HCT116 (cell line): ENCODE data around the gene APOA5. TPM values are rescaled to one million over a fixed set of nuclear protein-coding genes. Genes with fewer than 3 reads are reported as not detected.

Source experiments
- ATAC-seq: fragments of 200-7000 bp; cut with Tn5 transposase; 2 replicates; pipeline ENCODE4 v1.9.1; 2020; ENCODE audit warnings: mild to moderate bottlenecking, moderate library complexity
- BruUV-seq: library from RNA; stranded (reverse); fragments of 400-500 nt; replicated peaks from 2 replicates; lab custom pipeline; 2021; lab: Mats Ljungman, UMichigan
- CTCF ChIA-PET: fragments of 300-600 bp; sonication (Branson Sonifier 250); formaldehyde crosslinking; loops from one replicate; lab custom pipeline; 2021; ENCODE audit warnings: antibody characterized with exemption; lab: Charles Lee
- POLR2A ChIA-PET: fragments of 300-600, 350-600 bp; sonication (Branson Sonifier 250); formaldehyde crosslinking; loops from one replicate; lab custom pipeline; 2021; ENCODE audit warnings: antibody characterized with exemption; lab: Charles Lee
- RAD21 ChIA-PET, 2 experiments: fragments of 300-600 bp; sonication (Branson Sonifier 250); formaldehyde crosslinking; loops; one replicate each; lab custom pipeline; 2023; ENCODE audit warnings: low total read pairs in 2 of 2; ENCODE audit not compliant: uncharacterized antibody in 2 of 2, unreplicated experiment in 2 of 2, low non-redundant PET in 1 of 2; lab: Charles Lee
- DNase-seq: peaks from one replicate; pipeline ENCODE4 v3.0.0-alpha.2; 2010; ENCODE audit warnings: low read depth, low spot score
- H2AFZ ChIP-seq: fragments of 200-600 bp; shearing (Covaris generic), sonication (generic); 2 replicates; pipeline ENCODE4 v1.6.1; 2017; ENCODE audit warnings: low read depth, mixed run types, mixed read lengths, antibody characterized with exemption, low read length; ENCODE audit not compliant: poor library complexity, severe bottlenecking
- H3K27ac ChIP-seq: 2 replicates; pipeline ENCODE4 v1.5.1; 2012; ENCODE audit warnings: low read depth, low read length
- H3K27me3 ChIP-seq: fragments of 200-600 bp; sonication (generic); 2 replicates; pipeline ENCODE4 v1.6.1; 2016; ENCODE audit warnings: mixed run types, low read length, mixed read lengths; ENCODE audit not compliant: insufficient read depth
- H3K36me3 ChIP-seq, 2 experiments: fragments of 200-500 bp in 1 of 2; fragments of 200-600 bp in 1 of 2; sonication (Bioruptor generic) in 1 of 2; sonication (generic) in 1 of 2; 2 replicates each; pipeline versions ENCODE4 v1.5.1 to v1.6.1; 2014 to 2016; ENCODE audit warnings: low read length in 2 of 2, inconsistent platforms in 1 of 2, mixed read lengths in 1 of 2, mixed run types in 1 of 2; ENCODE audit not compliant: insufficient read depth in 2 of 2, control insufficient read depth in 1 of 2
- H3K4me1 ChIP-seq, 2 experiments: fragments of 200-600 bp in 1 of 2; sonication (generic) in 1 of 2; 2 replicates each; pipeline versions ENCODE4 v1.5.1 to v1.6.1; 2012 to 2017; ENCODE audit warnings: low read length in 2 of 2, inconsistent platforms in 1 of 2, mild to moderate bottlenecking in 1 of 2, mixed read lengths in 1 of 2, mixed run types in 1 of 2, moderate library complexity in 1 of 2; ENCODE audit not compliant: insufficient read depth in 2 of 2, control insufficient read depth in 1 of 2
- H3K4me2 ChIP-seq: fragments of 200-600 bp; sonication (generic); 2 replicates; pipeline ENCODE4 v1.6.1; 2017; ENCODE audit warnings: mixed run types, low read length, mixed read lengths
- H3K4me3 ChIP-seq, 2 experiments: fragments of 200-600 bp in 1 of 2; sonication (generic) in 1 of 2; replicated peaks in 1 of 2; 2 replicates each; pipeline ENCODE4 v1.5.1; 2011 to 2016; ENCODE audit warnings: low read length in 2 of 2, control low read depth in 1 of 2, low read depth in 1 of 2, mild to moderate bottlenecking in 1 of 2, mixed read lengths in 1 of 2, mixed run types in 1 of 2
- H3K79me2 ChIP-seq: fragments of 200-600 bp; sonication (generic); 2 replicates; pipeline ENCODE4 v1.6.1; 2017; ENCODE audit warnings: mild to moderate bottlenecking, mixed run types, low read length, moderate library complexity, mixed read lengths; ENCODE audit not compliant: insufficient read depth
- H3K9ac ChIP-seq: fragments of 200-600 bp; sonication (generic); 2 replicates; pipeline ENCODE4 v1.6.1; 2016; ENCODE audit warnings: low read length, mixed read lengths
- H3K9me2 ChIP-seq: fragments of 200-600 bp; sonication (generic), shearing (Covaris generic); 2 replicates; pipeline ENCODE4 v1.6.1; 2017; ENCODE audit warnings: mixed run types, mild to moderate bottlenecking, moderate library complexity; ENCODE audit not compliant: insufficient read depth
- H3K9me3 ChIP-seq, 2 experiments: fragments of 200-500 bp in 1 of 2; fragments of 200-600 bp in 1 of 2; sonication (Bioruptor generic) in 1 of 2; sonication (generic) in 1 of 2; 2 replicates each; pipeline ENCODE4 v1.6.1; 2014 to 2017; ENCODE audit warnings: low read length in 2 of 2, mixed read lengths in 2 of 2, inconsistent platforms in 1 of 2, low read depth in 1 of 2, mild to moderate bottlenecking in 1 of 2, mixed run types in 1 of 2, moderate library complexity in 1 of 2; ENCODE audit not compliant: control insufficient read depth in 1 of 2, insufficient read depth in 1 of 2
- H4K20me1 ChIP-seq: fragments of 200-600 bp; sonication (generic), shearing (Covaris generic); 2 replicates; pipeline ENCODE4 v1.6.1; 2017; ENCODE audit warnings: mixed run types, mild to moderate bottlenecking, moderate library complexity; ENCODE audit not compliant: insufficient read depth
- CBX3 ChIP-seq: IDR thresholded peaks from 2 replicates; pipeline ENCODE4 v1.6.1; 2012; ENCODE audit warnings: low read depth
- CEBPB ChIP-seq: IDR thresholded peaks from 2 replicates; pipeline ENCODE4 v1.6.1; 2012; ENCODE audit warnings: low read depth
- EGR1 ChIP-seq: IDR thresholded peaks from 2 replicates; pipeline ENCODE4 v1.6.1; 2012; ENCODE audit warnings: low read depth
- EZH2phosphoT487 ChIP-seq: fragments of 200-600 bp; IDR thresholded peaks from 2 replicates; pipeline ENCODE4 v1.6.1; 2018; ENCODE audit warnings: antibody characterized with exemption, borderline replicate concordance
- FOSL1 ChIP-seq: IDR thresholded peaks from 2 replicates; pipeline ENCODE4 v1.6.1; 2012; ENCODE audit warnings: low read depth
- POLR2A ChIP-seq: IDR thresholded peaks from 2 replicates; pipeline ENCODE4 v1.7.0; 2011; ENCODE audit warnings: borderline replicate concordance; ENCODE audit not compliant: insufficient read depth, insufficient read length; ENCODE audit errors: extremely low read depth
- SIN3A ChIP-seq: IDR thresholded peaks from 2 replicates; pipeline ENCODE4 v1.6.1; 2012; ENCODE audit warnings: low read depth
- SP1 ChIP-seq: IDR thresholded peaks from 2 replicates; pipeline ENCODE4 v1.6.1; 2012; ENCODE audit warnings: low read depth
- SRF ChIP-seq: IDR thresholded peaks from 2 replicates; pipeline ENCODE4 v1.6.1; 2012; ENCODE audit warnings: low read depth
- ZFX ChIP-seq: fragments of 450-650 bp; IDR thresholded peaks from 2 replicates; pipeline ENCODE4 v1.6.1; 2017
- ZNF274 ChIP-seq: fragments of 200-500 bp; sonication (Bioruptor generic); IDR thresholded peaks from 2 replicates; pipeline ENCODE4 v1.6.1; 2014; ENCODE audit warnings: mild to moderate bottlenecking, low read depth, low read length, inconsistent platforms
- intact Hi-C: fragments of 100-400 bp; cut with micrococcal nuclease; formaldehyde crosslinking; loops from 2 replicates; pipeline ENCODE4 v1.10.0; 2022
- total RNA-seq: library from RNA; stranded (reverse); gene quantifications from one replicate; pipeline ENCODE4 v1.2.1, GENCODE V29; 2021; ENCODE audit not compliant: unreplicated experiment
- TF ChIP-seq, protein P1 (sequence below): IDR thresholded peaks from 2 replicates; pipeline ENCODE4 v1.6.1; 2012
- TF ChIP-seq, protein P2 (sequence below): IDR thresholded peaks from 2 replicates; pipeline ENCODE4 v1.6.1; 2012; ENCODE audit warnings: low read depth

The APOA5 gene
- total RNA-seq, 1 experiment from 2014 or later: 0.12 TPM

DNA sequence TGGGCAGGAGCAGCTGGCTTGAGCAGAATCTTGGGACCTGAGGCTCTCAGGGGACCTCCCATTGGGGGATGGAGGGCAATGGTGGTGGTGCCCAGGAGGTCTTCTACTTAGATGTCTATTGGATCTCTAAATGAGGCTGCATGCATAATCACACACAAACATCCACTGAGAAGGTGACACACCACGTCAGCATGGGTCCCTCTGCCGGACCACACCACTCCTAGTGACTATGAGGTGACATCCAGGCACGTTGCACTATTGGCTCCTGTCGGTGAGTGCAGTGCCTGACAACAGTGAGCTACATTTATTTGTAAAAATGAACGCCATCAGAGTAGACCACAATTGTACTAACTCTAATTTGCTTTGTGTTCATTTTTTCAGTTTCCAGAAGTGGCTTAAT is 33.8 kb upstream of the APOA5 start:
- no peak for DNase-seq
- CTCF ChIA-PET: no interaction called here
- TF ChIP-seq POLR2A: no peak
- TF ChIP-seq SIN3A: no peak
- no peak for TF ChIP-seq FOSL1
- TF ChIP-seq SRF: no peak
- TF ChIP-seq SP1: no peak
- TF ChIP-seq, protein P1, sequence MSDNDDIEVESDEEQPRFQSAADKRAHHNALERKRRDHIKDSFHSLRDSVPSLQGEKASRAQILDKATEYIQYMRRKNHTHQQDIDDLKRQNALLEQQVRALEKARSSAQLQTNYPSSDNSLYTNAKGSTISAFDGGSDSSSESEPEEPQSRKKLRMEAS: no peak
- no peak for TF ChIP-seq CBX3
- TF ChIP-seq CEBPB: no peak
- TF ChIP-seq, protein P2, sequence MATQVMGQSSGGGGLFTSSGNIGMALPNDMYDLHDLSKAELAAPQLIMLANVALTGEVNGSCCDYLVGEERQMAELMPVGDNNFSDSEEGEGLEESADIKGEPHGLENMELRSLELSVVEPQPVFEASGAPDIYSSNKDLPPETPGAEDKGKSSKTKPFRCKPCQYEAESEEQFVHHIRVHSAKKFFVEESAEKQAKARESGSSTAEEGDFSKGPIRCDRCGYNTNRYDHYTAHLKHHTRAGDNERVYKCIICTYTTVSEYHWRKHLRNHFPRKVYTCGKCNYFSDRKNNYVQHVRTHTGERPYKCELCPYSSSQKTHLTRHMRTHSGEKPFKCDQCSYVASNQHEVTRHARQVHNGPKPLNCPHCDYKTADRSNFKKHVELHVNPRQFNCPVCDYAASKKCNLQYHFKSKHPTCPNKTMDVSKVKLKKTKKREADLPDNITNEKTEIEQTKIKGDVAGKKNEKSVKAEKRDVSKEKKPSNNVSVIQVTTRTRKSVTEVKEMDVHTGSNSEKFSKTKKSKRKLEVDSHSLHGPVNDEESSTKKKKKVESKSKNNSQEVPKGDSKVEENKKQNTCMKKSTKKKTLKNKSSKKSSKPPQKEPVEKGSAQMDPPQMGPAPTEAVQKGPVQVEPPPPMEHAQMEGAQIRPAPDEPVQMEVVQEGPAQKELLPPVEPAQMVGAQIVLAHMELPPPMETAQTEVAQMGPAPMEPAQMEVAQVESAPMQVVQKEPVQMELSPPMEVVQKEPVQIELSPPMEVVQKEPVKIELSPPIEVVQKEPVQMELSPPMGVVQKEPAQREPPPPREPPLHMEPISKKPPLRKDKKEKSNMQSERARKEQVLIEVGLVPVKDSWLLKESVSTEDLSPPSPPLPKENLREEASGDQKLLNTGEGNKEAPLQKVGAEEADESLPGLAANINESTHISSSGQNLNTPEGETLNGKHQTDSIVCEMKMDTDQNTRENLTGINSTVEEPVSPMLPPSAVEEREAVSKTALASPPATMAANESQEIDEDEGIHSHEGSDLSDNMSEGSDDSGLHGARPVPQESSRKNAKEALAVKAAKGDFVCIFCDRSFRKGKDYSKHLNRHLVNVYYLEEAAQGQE: no peak
- TF ChIP-seq EGR1: no peak
- no peak for TF ChIP-seq ZFX
- TF ChIP-seq EZH2phosphoT487: no peak
- no peak for TF ChIP-seq ZNF274
- Histone ChIP-seq H3K4me1 (no peaks in the 10 kb centered on the region), H3K9me2 (no peaks in the 10 kb centered on the region), H2AFZ (no peak overlapping the region), H3K27me3 (no peaks in the 10 kb centered on the region), H3K9ac (no peak overlapping the region), H3K4me3 (no peak overlapping the region), H3K9me3 (no peaks in the 10 kb centered on the region), H3K4me2 (no peak overlapping the region), H3K27ac (no peak overlapping the region), H3K36me3 (no peaks in the 10 kb centered on the region), H4K20me1 (no peaks in the 10 kb centered on the region), H3K79me2 (no peaks in the 10 kb centered on the region)
- intact Hi-C loops: no loop called here
- no peak for ATAC-seq
- POLR2A ChIA-PET: no interaction called here
- RAD21 ChIA-PET: no interaction called here
- no TSS peak for BruUV-seq
